Retinal pigment epithelial cell (primary cell): ENCODE data around the gene ZNF232.
"Not testable (repeated sequence)": the region's sequence is repeated elsewhere in the genome, so short reads cannot be mapped to it uniquely, and the experiment has no call there.

ENCODE experiments used
- DNase-seq: peaks from one replicate; pipeline ENCODE4 v3.0.0-alpha.2; 2010; ENCODE audit warnings: low read depth
- H3K4me3 ChIP-seq: 2 replicates; pipeline ENCODE4 v1.5.1; 2011; ENCODE audit warnings: mild to moderate bottlenecking, low read length, control low read depth, moderate library complexity
- CTCF ChIP-seq: conservative IDR thresholded peaks from 2 replicates; pipeline ENCODE4 v1.5.1; 2011; ENCODE audit warnings: low read depth, low read length, control low read depth, inconsistent platforms

Gene ZNF232

GRCh38 chr17:5077781-5078105, 33.9 kb downstream of the ZNF232 start:
- peak overlapping the region; percentile 54 for H3K4me3 ChIP-seq
- TF ChIP-seq CTCF: no peak
- no peak for DNase-seq

GRCh38 chr17:5077275-5077674, 34.4 kb downstream of the ZNF232 start:
- not testable (repeated sequence) for H3K4me3 ChIP-seq, DNase-seq

DNA sequence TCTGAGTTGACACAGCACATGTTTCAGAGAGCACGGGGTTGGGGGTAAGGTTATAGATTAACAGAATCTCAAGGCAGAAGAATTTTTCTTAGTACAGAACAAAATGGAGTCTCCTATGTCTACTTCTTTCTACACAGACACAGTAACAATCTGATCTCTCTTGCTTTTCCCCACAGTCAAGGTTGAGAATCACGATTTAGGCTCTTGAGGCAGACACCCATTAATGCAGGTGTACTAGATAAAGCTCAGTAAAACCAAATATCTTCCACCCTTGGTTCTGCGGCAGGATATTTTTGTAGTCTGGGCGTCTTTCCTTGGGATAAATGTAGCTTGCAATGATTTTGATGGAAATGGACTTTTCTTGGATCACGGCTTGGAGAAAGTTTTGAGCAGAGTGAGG, 36.2 kb downstream of the ZNF232 start:
- not testable (repeated sequence) for DNase-seq, H3K4me3 ChIP-seq

GRCh38 chr17:5069724-5070123, 42.0 kb downstream of the ZNF232 start:
- TF ChIP-seq CTCF: no peak
- DNase-seq: no peak
- no peak overlapping the region for H3K4me3 ChIP-seq

DNA sequence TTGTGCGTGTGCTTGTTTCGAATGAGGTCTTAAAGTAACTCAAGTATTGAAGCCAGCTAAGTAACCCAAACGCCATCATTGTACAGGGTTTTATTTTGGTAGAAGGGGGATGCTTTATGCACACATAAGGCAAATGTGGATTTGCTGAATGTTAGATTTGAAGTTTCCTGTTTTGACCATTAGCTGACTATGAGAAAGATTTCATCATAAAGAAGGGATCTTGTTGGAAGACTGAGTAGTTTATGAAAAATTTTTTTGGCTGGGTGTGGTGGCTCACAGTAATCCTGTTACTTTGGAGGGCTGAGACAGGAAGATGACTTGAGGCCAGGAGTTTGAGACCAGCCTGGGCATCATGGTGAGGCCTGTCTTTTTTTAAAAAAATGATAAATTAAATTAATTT, 43.4 kb downstream of the ZNF232 start:
- DNase-seq: no peak
- TF ChIP-seq CTCF: no peak
- no peak overlapping the region for H3K4me3 ChIP-seq

GRCh38 chr17:5065227-5065744, 46.4 kb downstream of the ZNF232 start:
- no peak overlapping the region for H3K4me3 ChIP-seq
- no peak for DNase-seq
- no peak for TF ChIP-seq CTCF
